Measurements from ENCODE around the gene WWOX. TPM values are rescaled to one million over a fixed set of nuclear protein-coding genes. Genes with fewer than 3 reads are reported as not detected.

WWOX gene
- total RNA-seq, 2 experiments from 2014 or later = 19.1 to 23.7 TPM

DNA sequence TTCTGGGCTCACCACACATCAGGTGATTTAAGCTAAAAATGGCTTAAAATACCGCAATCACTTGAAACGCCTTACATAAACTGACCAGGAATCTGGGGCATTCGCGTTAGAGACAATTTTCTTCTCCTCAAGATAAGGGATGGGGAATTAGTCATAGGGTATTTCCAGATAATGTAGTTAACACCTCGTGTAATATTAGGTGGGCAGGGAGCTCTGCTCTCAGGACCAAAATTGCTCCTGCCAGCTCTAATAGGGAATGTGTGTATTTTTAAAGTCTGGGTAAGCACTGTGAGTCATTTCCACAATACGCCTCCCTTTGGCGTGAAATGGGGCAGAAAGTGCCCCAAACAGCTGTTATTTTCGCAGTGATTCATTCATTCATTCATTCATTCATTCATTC lies 1092.5 kb downstream of the WWOX start:
- H3K27me3 Mint-ChIP-seq = peaks cover 4% of the 10 kb centered on the region
- ATAC-seq = no peak
- intact Hi-C loops (cut with micrococcal nuclease) = no loop called here
- H3K27ac Mint-ChIP-seq = no peak overlapping the region
- ChIA-PET CTCF (no interaction called here), POLR2A (interaction anchor here (1.0 kb wide), 1 partner anchor 87 kb away, joined by 3 read pairs; no protein-coding TSS in a partner anchor)
- H3K4me1 Mint-ChIP-seq (ENCODE audit: low read depth) = peaks cover 6% of the 10 kb centered on the region
- no peaks in the 10 kb centered on the region for H3K36me3 Mint-ChIP-seq (ENCODE audit: low read depth)
- DNase-seq = no peak
- no peak overlapping the region for H3K4me3 Mint-ChIP-seq
- no peaks in the 10 kb centered on the region for H3K9me3 Mint-ChIP-seq
- no peak for TF ChIP-seq CTCF (IDR thresholded peaks at IDR 0.05)

- no peaks in the 10 kb centered on the region for H3K36me3 Mint-ChIP-seq (ENCODE audit: low read depth)
- DNase-seq (no peak), ATAC-seq (no peak)
- H3K27me3 Mint-ChIP-seq = peaks cover 3% of the 10 kb centered on the region
- CTCF ChIA-PET = no interaction called here
- no peak overlapping the region for H3K4me3 Mint-ChIP-seq
- H3K27ac Mint-ChIP-seq = no peak overlapping the region
- TF ChIP-seq CTCF (IDR thresholded peaks at IDR 0.05) = no peak
- H3K4me1 Mint-ChIP-seq (ENCODE audit: low read depth) = peaks cover 6% of the 10 kb centered on the region
- POLR2A ChIA-PET = no interaction called here
- H3K9me3 Mint-ChIP-seq = no peaks in the 10 kb centered on the region
- intact Hi-C loops (cut with micrococcal nuclease) = no loop called here
Measured at GRCh38 chr16:79192904-79193303, 1093.5 kb downstream of the WWOX start.

- intact Hi-C loops (cut with micrococcal nuclease) = no loop called here
- H3K36me3 Mint-ChIP-seq (ENCODE audit: low read depth) = no peaks in the 10 kb centered on the region
- no peak overlapping the region for H3K4me3 Mint-ChIP-seq
- POLR2A ChIA-PET = no interaction called here
- peaks cover 6% of the 10 kb centered on the region for H3K4me1 Mint-ChIP-seq (ENCODE audit: low read depth)
- no peak for TF ChIP-seq CTCF (IDR thresholded peaks at IDR 0.05)
- peaks cover 2% of the 10 kb centered on the region for H3K27me3 Mint-ChIP-seq
- no peak overlapping the region for H3K27ac Mint-ChIP-seq
- DNase-seq (no peak), ATAC-seq (no peak)
- no peaks in the 10 kb centered on the region for H3K9me3 Mint-ChIP-seq
- CTCF ChIA-PET = no interaction called here
Measured at GRCh38 chr16:79194291-79194690, 1094.8 kb downstream of the WWOX start.

- Mint-ChIP-seq H3K36me3 (ENCODE audit: low read depth) (no peaks in the 10 kb centered on the region), H3K4me1 (ENCODE audit: low read depth) (peaks cover 6% of the 10 kb centered on the region), H3K9me3 (no peaks in the 10 kb centered on the region), H3K27me3 (peaks cover 2% of the 10 kb centered on the region), H3K27ac (no peak overlapping the region), H3K4me3 (no peak overlapping the region)
- DNase-seq (no peak), ATAC-seq (no peak)
- no peak for TF ChIP-seq CTCF (IDR thresholded peaks at IDR 0.05)
- intact Hi-C loops (cut with micrococcal nuclease) = no loop called here
- POLR2A ChIA-PET = interaction anchor here (0.5 to 0.7 kb wide), 2 partner anchors 78 to 99 kb away, joined by 3 to 4 read pairs; no protein-coding TSS in a partner anchor
- CTCF ChIA-PET = no interaction called here
Measured at GRCh38 chr16:79195938-79196337, 1096.5 kb downstream of the WWOX start.

- Mint-ChIP-seq H3K36me3 (ENCODE audit: low read depth) (no peaks in the 10 kb centered on the region), H3K27ac (no peak overlapping the region), H3K27me3 (no peaks in the 10 kb centered on the region), H3K9me3 (no peaks in the 10 kb centered on the region), H3K4me3 (no peak overlapping the region), H3K4me1 (ENCODE audit: low read depth) (no peaks in the 10 kb centered on the region)
- TF ChIP-seq CTCF (IDR thresholded peaks at IDR 0.05) = no peak
- no peak for ATAC-seq
- ChIA-PET CTCF (interaction anchor here (1.2 kb wide), 1 partner anchor 56 kb away, joined by 3 read pairs; no protein-coding TSS in a partner anchor), POLR2A (no interaction called here)
- intact Hi-C loops (cut with micrococcal nuclease) = no loop called here
- DNase-seq = no peak
Measured at GRCh38 chr16:79201436-79201835, 1102.0 kb downstream of the WWOX start.

Measured in activated CD8-positive, alpha-beta T cell treated with anti-CD3 and anti-CD28 coated beads for 36 hours (primary cell).